HG03378 (cell line): ENCODE results near the gene ZNF771.

Experiments
- ATAC-seq: cut with Tn5 transposase; IDR thresholded peaks from one replicate; pipeline ENCODE4 v1.9.1; 2021; ENCODE audit warnings: mild to moderate bottlenecking, moderate library complexity; ENCODE audit not compliant: unreplicated experiment

ZNF771 gene

DNA sequence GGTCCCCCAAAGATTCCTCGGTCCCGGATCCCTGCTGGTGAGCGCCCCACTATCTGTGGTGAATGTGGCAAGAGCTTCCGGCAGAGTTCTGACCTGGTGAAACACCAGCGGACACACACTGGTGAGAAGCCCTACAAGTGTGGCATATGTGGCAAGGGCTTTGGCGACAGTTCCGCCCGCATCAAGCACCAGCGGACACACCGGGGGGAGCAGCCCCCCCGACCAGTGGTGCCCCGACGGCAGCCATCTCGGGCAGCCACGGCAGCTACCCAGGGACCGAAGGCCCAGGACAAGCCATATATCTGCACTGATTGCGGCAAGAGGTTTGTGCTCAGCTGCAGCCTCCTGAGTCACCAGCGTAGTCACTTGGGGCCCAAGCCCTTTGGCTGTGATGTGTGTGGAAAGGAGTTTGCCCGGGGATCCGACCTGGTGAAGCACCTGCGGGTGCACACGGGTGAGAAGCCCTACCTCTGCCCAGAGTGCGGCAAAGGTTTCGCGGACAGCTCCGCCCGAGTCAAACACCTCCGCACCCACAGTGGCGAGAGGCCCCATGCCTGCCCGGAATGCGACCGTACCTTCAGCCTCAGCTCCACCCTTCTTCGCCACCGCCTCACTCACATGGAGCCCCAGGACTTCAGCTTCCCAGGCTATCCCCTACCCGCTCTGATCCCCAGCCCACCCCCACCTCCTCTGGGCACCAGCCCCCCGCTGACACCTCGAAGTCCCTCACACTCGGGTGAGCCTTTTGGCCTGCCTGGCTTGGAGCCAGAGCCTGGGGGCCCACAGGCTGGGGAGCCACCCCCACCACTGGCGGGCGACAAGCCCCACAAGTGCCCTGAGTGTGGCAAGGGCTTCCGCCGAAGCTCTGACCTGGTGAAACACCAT, 9.4 kb upstream of the ZNF771 start:
- ATAC-seq: no peak

DNA sequence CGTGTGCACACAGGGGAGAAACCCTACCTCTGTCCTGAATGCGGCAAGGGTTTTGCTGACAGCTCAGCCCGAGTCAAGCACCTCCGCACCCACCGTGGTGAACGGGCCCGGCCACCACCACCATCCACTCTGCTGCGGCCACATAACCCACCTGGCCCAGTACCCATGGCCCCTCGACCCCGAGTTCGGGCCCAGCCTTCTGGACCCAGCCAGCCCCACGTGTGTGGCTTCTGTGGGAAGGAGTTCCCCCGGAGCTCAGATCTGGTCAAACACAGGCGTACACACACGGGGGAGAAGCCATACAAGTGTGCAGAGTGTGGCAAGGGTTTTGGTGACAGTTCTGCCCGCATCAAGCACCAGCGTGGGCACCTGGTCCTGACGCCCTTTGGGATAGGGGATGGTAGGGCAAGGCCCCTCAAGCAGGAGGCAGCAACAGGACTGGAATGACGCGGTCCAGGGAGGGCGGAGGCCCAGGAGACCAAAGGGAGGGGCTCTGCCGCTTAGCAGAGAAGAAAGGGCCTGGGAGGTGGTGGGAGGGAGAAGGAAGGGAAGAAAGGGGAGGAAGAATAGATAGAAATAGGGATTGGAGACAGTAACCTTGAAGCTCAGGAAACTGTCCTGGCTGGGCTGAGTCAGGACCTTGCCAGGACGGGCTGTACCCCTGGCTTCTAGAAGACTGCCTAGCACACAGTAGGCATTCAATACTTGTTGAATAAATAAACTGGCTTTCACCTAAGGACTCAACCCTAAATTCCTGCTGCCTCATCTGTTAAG, 8.6 kb upstream of the ZNF771 start:
- ATAC-seq: no peak

DNA sequence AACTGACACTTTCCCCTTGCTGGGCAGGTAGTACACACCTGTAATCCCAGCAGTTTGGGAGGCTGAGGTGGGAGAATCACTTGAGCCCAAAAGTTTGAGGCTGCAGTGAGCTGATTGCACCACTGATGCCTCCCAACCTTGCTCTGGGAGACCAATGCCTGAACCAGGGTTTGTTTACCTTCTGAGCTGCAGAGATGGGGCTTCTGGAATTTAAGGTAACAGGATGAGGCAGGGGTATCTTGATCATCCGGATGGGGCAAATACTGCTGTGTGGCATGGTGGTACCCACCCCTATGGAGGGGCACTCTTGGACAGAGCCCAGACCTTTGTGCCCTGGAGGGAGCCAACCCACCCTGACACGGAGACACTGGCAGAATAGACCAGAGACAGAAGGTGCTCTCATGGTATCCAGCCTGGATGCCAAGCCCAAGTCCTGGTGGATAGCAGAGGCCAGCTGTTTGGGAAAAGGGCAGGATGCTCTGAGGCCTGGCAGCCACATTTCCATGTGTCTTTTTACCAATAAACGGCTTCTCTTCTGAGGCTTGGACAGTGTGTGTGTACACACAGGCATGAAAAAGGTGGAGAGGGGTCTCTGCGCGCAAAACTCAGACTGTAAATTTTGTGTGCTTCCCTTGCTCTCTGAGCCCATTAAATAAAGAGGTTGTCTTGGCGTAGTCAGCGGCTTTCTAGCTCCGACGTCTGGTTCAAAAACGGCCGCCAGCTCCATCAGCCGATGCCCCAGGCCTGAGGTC, 7.8 kb upstream of the ZNF771 start:
- ATAC-seq: no peak

DNA sequence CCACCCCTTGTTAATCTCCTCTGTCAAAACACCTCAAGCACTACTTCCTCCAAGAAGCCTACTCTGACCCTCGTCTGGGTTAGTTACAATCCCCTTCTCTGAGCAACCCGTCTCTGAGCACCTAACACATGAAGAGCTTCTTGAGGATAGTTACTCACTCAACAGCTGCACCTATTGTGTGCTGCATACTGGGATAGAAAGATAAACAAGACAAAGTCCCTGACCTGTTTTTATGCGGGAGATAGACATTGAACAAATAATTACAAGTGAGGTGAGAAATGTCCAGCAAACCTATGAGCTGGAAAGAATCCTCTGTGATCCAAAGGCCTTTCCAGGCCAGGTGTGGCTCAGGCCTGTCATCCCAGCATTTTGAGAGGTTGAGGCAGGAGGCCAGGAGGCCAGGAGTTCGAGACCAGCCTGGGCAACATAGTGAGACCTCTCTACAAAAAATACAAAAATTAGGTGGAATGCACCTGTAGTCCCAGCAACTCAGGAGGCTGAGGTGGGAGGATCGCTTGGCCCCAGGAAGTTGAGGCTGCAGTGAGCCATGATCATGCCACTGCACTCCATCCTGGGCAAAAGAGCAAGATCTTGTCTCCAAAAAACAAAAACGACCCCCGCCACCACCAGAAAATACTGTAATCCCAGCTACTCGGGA, 5.5 kb upstream of the ZNF771 start:
- no peak for ATAC-seq

DNA sequence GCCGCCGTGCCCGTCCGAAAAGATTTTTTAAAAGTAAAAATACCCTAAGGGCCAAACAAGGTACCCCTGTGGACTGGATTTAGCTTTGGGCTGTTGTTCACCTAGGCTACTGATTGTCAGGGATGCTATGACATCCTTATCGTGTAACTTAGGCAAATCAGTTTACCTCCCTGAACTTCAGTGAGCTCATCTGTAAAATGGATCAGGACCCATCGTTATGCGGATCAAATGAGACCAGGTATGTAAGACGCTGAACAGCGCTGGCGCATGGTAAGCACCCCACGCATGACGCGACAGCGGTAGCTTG, 658 bp upstream of the ZNF771 start:
- peak; percentile 4 for ATAC-seq

DNA sequence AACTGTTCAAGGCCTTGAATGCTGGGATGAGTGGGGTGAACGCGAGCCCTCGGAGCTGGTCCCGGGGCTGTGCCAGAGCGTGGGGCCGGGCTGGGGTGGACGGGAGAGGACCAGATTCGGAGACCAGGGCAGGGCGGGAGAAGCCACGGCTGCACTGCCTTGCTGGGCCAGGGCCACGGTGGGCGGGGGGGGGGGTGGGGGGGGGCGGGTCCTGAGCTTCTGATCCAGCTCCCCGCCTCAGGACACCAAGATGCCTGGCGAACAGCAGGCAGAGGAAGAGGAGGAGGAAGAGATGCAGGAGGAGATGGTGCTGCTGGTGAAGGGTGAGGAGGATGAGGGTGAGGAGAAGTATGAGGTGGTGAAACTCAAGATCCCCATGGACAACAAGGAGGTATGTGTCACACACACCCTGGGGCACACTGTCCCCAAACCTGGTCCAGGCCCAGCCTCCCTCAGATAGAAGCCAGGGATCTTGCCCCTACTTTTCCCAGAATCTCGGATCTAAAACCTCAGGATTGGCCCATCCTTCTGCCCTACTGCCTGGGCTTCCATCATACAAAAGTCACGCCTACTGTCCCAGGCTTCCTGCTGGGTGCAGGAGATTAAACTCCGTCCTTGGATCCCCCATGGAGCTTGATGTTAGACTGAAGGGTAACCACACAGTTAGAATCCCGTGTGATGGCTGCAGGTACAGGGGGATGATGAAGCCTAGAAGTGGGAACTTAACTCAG, 563 bp downstream of the ZNF771 start:
- ATAC-seq: no peak

DNA sequence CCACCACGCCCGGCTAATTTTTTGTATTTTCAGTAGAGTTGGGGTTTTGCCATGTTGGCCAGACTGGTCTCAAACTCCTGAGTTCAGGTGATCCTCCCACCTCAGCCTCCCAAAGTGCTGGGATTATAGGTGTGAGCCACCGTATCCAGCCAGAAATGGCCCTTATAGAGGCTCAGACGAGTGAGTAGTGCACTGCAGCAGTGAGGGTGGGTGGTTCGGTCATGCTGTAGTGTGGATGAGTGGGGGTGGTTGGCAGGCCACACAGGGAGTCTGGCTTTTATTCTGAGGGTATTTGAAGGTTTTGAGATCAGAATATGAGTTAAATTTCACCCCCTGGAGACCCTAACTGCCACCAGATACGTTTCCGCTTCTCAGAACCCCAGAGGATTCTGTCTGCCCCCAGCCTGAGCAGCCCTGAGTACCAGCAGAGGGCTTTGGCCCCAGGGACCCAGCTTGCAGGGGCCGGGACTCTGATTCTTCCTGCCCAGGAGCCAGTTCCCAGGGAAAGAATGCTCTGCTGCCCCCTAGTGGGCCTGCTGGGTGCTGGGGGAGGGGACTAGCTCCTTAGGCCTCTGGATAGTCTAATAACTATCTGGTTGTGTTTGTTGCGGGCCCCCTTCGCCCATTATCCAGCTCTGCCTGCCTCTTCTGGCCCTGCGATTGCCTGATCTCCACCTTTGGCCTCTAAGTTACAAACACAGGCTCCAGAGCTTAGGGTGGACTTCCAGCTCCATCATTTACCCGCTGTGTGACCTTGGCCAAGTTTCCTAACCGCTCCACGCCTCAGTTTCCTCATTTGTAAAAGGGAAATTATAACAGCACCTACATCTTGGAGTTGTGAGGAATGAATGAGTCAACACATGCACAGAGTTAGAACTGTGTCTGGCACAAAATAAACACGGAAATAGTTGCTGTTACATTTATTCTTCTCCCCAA, 2.0 kb downstream of the ZNF771 start:
- ATAC-seq: no peak

DNA sequence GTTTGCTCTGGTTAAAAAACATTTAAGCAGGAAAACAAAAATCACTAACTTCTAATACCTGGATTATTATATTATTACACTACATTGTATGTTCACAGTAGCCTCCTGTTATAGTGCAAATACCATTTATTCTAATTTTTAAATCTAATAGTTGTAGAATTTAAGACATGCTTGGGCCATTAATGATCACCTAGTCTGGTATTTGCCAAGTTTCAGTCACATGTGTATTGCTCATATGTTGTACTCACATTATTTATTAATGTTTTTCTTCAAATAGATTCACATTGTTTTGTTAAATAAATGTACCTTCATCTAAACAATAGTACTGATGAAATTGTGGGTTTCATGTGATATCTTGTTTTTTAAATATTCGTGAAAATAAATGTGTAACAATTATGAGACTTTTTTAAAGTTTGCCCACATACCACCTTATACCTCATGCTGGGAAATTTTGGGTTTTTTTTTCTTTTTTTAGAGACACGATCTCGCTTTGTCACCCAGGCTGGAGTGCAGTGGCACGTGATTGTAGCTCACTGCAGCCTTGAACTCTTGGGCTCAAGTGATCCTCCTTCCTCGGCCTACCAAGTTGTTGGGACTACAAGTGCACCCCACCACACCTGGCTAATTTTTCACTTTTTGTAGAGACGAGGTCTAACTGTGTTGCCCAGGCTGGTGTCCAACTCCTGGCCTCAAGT, 5.9 kb downstream of the ZNF771 start:
- ATAC-seq: no peak

DNA sequence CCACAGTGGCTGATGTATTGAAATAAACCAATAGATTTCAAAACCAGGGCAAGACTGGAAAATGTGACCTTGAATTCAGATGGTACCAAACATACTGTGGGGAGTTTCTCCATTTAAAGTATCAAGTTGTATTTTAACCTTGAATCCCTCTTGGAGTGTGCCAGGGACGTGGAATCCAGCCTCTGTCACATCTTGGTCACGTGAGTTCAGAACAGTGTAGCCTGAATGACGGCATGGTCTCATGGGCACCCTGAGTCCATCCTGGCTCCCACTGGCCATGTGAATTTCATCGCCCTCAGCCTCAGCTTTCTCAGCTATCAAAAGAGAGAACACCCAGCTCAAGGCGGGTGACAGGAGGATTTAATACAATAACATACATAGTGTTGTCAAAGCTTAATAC, 6.8 kb downstream of the ZNF771 start:
- no peak for ATAC-seq

DNA sequence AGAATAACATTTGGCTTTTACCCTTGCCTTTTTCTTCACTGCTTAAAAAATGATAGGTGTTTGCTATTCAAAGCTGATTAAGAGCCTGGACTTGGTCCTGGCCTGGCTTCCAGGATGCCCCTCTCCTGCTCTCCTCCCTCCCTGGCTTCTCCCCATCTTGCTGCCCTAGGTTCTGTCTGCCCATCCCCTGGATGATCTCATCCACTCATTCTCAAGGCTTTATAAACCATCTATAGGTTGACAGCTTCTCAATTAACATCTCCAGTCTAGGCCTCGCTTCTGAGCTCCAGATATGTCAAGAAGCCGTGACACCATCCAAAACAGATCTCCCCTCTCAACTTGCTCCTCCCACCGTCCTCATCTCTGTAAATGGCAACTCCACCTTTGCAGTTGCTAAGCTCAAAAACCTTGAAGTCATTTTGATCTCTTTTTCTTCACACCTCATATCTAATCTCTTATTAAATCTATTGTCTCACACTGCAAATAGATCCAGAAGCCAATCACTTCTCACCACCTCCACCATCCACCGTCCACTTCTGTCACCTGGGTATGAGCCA, 8.7 kb downstream of the ZNF771 start:
- no peak for ATAC-seq

DNA sequence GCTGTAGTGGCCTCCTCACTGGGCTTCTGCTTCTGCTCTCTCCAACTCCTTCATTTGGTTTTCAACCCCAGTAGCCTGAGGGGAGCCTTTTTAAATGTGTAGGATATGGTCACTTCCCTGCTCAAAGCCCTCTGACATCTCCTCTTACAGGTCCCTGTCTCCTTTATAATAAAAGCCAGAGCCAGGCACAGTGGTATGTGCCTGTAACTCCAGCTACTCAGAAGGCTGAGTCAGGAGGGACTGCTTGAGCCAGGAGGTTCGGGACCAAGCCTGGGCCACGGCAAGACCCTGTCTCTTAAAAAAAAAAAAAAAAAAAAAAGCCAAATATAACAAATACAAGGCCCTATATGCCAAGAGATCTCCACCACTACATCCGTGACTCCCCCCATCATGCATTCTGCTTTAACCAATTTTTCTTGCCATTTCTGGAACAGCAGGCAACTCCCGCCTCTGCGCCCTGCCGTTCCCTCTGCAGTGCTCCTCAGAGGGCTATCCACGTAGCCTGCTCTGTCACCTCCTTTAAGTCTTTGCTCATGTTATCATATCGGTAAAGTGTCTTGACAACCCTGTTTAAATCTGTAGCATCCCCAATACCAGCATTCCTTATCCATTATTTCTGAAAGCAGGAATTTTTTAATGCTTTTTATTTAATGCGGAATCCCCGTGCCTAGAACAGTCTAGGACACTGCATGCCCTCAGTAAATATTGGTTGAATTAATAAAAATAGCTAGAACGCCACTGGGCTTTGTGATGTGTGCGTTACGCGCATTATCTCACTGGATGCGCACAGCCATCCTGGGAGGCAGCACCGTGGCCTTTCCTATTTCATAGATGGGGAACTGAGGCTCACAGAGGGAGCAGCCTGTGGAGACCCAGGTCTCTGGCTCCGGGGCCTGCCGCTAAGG, 9.5 kb downstream of the ZNF771 start:
- peak; percentile 5 for ATAC-seq

DNA sequence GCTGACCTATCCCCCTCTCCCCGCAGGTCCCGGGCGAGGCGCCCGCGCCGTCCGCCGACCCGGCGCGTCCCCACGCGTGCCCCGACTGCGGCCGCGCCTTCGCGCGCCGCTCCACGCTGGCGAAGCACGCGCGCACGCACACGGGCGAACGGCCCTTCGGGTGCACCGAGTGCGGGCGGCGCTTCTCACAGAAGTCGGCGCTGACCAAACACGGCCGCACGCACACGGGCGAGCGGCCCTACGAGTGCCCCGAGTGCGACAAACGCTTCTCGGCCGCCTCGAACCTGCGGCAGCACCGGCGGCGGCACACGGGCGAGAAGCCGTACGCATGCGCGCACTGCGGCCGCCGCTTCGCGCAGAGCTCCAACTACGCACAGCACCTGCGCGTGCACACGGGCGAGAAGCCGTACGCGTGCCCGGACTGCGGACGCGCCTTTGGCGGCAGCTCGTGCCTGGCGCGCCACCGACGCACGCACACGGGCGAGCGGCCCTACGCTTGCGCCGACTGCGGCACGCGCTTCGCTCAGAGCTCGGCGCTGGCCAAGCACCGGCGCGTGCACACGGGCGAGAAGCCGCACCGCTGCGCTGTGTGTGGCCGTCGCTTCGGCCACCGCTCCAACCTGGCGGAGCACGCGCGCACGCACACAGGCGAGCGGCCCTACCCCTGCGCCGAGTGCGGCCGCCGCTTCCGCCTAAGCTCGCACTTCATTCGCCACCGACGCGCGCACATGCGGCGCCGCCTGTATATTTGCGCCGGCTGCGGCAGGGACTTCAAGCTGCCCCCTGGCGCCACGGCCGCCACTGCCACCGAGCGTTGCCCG, 10.3 kb downstream of the ZNF771 start:
- peak; percentile 48 for ATAC-seq

DNA sequence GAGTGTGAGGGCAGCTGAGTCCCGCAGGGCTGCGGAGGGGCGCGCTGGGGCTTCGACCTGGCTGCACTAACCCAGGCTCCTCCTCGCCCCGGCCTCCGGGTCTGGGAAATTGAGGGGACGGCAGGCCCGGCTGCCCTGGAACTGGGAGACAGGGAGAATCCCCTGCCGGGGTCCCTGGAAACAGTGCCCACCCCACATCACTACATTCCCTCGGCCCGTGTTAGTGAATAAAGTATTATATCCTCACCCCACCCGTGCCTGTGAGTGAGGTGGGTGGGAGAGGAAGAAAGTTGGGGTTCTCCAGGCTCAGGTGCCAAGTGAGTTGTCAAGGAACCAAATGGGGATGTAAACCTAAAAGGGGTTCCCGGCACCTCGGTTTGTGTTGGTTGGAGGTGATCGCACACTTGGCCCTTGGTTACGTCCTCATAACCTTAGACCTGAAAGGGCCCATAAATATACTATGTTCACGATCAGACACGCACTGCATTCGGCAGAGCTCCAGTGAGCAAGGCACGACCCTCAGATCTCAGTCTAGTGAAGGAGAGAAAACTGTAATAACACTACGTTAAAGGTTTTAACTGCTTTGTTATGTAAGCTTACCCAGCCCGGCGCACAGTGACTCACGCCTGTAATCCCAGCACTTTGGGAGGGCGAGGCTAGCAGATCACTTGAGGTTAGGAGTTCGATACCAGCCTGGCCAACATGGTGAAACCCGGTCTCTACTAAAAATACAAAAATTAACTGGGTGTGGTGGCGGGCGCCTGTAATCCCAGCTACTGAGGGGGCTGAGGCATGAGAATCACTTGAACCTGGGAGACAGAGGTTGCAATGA, 11.2 kb downstream of the ZNF771 start:
- ATAC-seq: no peak

DNA sequence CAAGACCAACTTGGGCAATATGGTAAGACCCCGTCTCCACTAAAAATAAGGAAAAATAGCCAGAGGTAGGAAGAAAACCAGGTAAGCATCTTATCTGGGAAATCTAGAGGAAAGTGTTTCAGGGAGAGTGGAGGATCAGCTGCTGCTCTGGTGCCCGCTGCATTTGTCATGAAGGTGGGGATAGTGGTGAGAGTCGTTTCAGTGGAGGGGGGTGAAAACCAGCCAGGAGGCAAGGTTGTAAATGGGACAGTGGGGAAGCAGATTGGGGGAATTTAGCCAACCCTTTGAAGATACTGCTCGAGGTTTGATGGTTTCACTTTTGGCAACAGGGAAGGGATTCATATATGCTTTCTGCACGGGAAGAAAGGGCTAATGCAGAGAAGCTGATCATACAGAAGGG, 13.6 kb downstream of the ZNF771 start:
- ATAC-seq: no peak

DNA sequence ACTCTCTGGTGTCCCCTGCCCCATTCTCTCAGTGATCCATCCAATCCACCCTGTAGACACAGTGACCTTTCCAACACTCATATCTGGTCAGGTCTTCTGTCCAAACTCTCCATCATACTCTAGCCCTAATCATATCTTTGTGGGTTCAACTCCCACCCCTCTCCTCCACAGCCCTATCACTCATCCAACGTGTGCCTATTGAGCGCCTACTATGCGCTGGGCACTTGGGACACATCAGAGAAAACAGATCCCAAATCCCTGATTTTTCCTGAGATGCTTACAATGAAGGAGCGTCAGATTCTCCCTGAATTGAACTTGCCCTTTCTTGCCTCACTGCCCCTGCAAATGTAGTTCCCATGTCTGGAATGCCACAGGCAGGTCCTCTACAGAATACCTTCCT, 20.6 kb downstream of the ZNF771 start:
- ATAC-seq: no peak

DNA sequence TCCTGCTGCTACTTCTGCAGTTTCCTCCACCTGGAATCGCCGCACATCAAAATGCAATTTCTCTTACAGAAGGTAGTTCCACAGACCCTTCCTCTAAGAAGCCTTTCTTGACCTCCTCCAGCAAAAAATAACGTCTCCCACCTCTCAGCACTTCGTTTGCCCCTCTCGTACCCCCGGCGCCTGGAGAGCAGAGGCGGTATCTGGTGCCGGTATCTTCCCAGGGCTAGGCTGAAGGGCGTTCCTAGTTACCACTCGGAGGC, 21.9 kb downstream of the ZNF771 start:
- no peak for ATAC-seq
